Activated CD8-positive, alpha-beta T cell treated with anti-CD3 and anti-CD28 coated beads, Interleukin-2, amount 10 ng/mL, durations not matched to agents 7 days and 5 days (primary cell): ENCODE results near the gene SH3YL1. TPM values are rescaled to one million over a fixed set of nuclear protein-coding genes. Genes with fewer than 3 reads are reported as not detected.
A peak's percentile ranks its signal among the peaks of the same experiment; 100 is the strongest.

Source experiments
- ATAC-seq: fragments of 150-1000 bp; cut with Tn5 transposase; one replicate; pipeline ENCODE4 v1.10.0; 2021; ENCODE audit warnings: moderate library complexity
- CTCF ChIA-PET: fragments of 350-600 bp; sonication (Branson Sonifier 250); formaldehyde crosslinking; loops from one replicate; lab custom pipeline; 2021; ENCODE audit warnings: antibody characterized with exemption; lab: Charles Lee
- POLR2A ChIA-PET: fragments of 350-600 bp; sonication (Branson Sonifier 250); formaldehyde crosslinking; loops from one replicate; lab custom pipeline; 2021; ENCODE audit warnings: antibody characterized with exemption; lab: Charles Lee
- DNase-seq: peaks from one replicate; pipeline ENCODE4 v3.0.0-alpha.2; 2020
- H3K27ac Mint-ChIP-seq: one replicate; pipeline ENCODE4 v1.8.0; 2021; ENCODE audit warnings: mild to moderate bottlenecking, mixed read lengths
- H3K27me3 Mint-ChIP-seq: one replicate; pipeline ENCODE4 v1.8.0; 2021; ENCODE audit warnings: low read depth, mixed read lengths
- H3K36me3 Mint-ChIP-seq: one replicate; pipeline ENCODE4 v1.8.0; 2021; ENCODE audit warnings: low read depth, mixed read lengths
- H3K4me1 Mint-ChIP-seq: one replicate; pipeline ENCODE4 v1.8.0; 2021; ENCODE audit warnings: low read depth, mixed read lengths
- H3K4me3 Mint-ChIP-seq: one replicate; pipeline ENCODE4 v1.8.0; 2021; ENCODE audit warnings: mild to moderate bottlenecking, mixed read lengths
- H3K9me3 Mint-ChIP-seq: one replicate; pipeline ENCODE4 v1.8.0; 2022; ENCODE audit warnings: mixed read lengths; ENCODE audit not compliant: insufficient read depth
- total RNA-seq, 2 experiments: library from RNA; stranded (reverse); gene quantifications; one replicate each; pipeline ENCODE4 v1.2.3, GENCODE V29; 2021

The SH3YL1 gene
- 10 to 100 TPM; 10.9 to 13.2 TPM for total RNA-seq

GRCh38 chr2:263774-264492, at the start of gene SH3YL1:
TSS of gene SH3YL1 (minus strand) at chr2:264032. CDS start at chr2:263984, 48 bp downstream.
- Mint-ChIP-seq H3K9me3 (no peaks in the 10 kb centered on the region), H3K4me1 (peaks cover 34% of the 10 kb centered on the region), H3K4me3 (peak within 1 kb of the TSS; percentile 92), H3K36me3 (peaks cover 14% of the 10 kb centered on the region), H3K27me3 (no peaks in the 10 kb centered on the region), H3K27ac (peak within 1 kb of the TSS; percentile 95)
- DNase-seq (peak; percentile 64), ATAC-seq (peak; percentile 47)
- POLR2A ChIA-PET = interaction anchor here (1.1 kb wide), 1 partner anchor 50 kb away, joined by 3 read pairs; no protein-coding TSS in a partner anchor
- CTCF ChIA-PET = interaction anchor here (2.1 kb wide), 1 partner anchor 10 kb away, joined by 4 read pairs; no protein-coding TSS in a partner anchor

GRCh38 chr2:310994-311393, 47.2 kb upstream of the SH3YL1 start:
- ATAC-seq = no peak
- POLR2A ChIA-PET = no interaction called here
- CTCF ChIA-PET = no interaction called here

GRCh38 chr2:309954-310510, 46.2 kb upstream of the SH3YL1 start:
- H3K36me3 Mint-ChIP-seq = no peaks in the 10 kb centered on the region
- H3K4me1 Mint-ChIP-seq = no peaks in the 10 kb centered on the region
- ChIA-PET CTCF (interaction anchor here (1.1 kb wide), 1 partner anchor 16 kb away, joined by 3 read pairs; no protein-coding TSS in a partner anchor), POLR2A (no interaction called here)
- no peak overlapping the region for H3K27ac Mint-ChIP-seq
- H3K4me3 Mint-ChIP-seq = no peak overlapping the region
- no peaks in the 10 kb centered on the region for H3K9me3 Mint-ChIP-seq
- no peak for ATAC-seq
- DNase-seq = no peak
- H3K27me3 Mint-ChIP-seq = no peaks in the 10 kb centered on the region

More at GRCh38 chr2:310994-311393, 47.2 kb upstream of the SH3YL1 start:
- Mint-ChIP-seq H3K36me3 (no peaks in the 10 kb centered on the region), H3K9me3 (no peaks in the 10 kb centered on the region), H3K4me3 (no peak overlapping the region), H3K4me1 (no peaks in the 10 kb centered on the region), H3K27me3 (peaks cover under 1% of the 10 kb centered on the region), H3K27ac (no peak overlapping the region)
- no peak for DNase-seq

GRCh38 chr2:309148-309953, 45.5 kb upstream of the SH3YL1 start:
- Mint-ChIP-seq H3K9me3 (no peaks in the 10 kb centered on the region), H3K27me3 (no peaks in the 10 kb centered on the region), H3K4me3 (no peak overlapping the region), H3K4me1 (no peaks in the 10 kb centered on the region), H3K27ac (no peak overlapping the region), H3K36me3 (no peaks in the 10 kb centered on the region)
- no peak for ATAC-seq
- POLR2A ChIA-PET = no interaction called here
- CTCF ChIA-PET = interaction anchor here (1.1 kb wide), 1 partner anchor 16 kb away, joined by 3 read pairs; no protein-coding TSS in a partner anchor
- no peak for DNase-seq

- ChIA-PET POLR2A (no interaction called here), CTCF (no interaction called here)
- ATAC-seq = no peak
- no peak for DNase-seq
- H3K4me1 Mint-ChIP-seq = no peaks in the 10 kb centered on the region
- no peak overlapping the region for H3K27ac Mint-ChIP-seq
- no peaks in the 10 kb centered on the region for H3K36me3 Mint-ChIP-seq
- H3K4me3 Mint-ChIP-seq = no peak overlapping the region
- peaks cover 6% of the 10 kb centered on the region for H3K27me3 Mint-ChIP-seq
- no peaks in the 10 kb centered on the region for H3K9me3 Mint-ChIP-seq
These were observed 41.5 kb upstream of the SH3YL1 start for GRCh38 chr2:305366-305765.

- ChIA-PET POLR2A (no interaction called here), CTCF (no interaction called here)
- Mint-ChIP-seq H3K9me3 (no peaks in the 10 kb centered on the region), H3K4me3 (no peak overlapping the region), H3K27me3 (peaks cover 39% of the 10 kb centered on the region), H3K4me1 (no peaks in the 10 kb centered on the region), H3K27ac (no peak overlapping the region), H3K36me3 (no peaks in the 10 kb centered on the region)
- no peak for DNase-seq
- ATAC-seq = no peak
These were observed 32.5 kb upstream of the SH3YL1 start for GRCh38 chr2:296354-296753.

GRCh38 chr2:295090-295489, 31.3 kb upstream of the SH3YL1 start:
- no peaks in the 10 kb centered on the region for H3K9me3 Mint-ChIP-seq
- no peak overlapping the region for H3K27ac Mint-ChIP-seq

GRCh38 chr2:290090-290722, 26.4 kb upstream of the SH3YL1 start:
- Mint-ChIP-seq H3K27me3 (peaks cover 46% of the 10 kb centered on the region), H3K9me3 (no peaks in the 10 kb centered on the region), H3K27ac (no peak overlapping the region), H3K4me3 (peak overlapping the region; percentile 52), H3K36me3 (no peaks in the 10 kb centered on the region), H3K4me1 (peaks cover 9% of the 10 kb centered on the region)
- CTCF ChIA-PET = interaction anchor here (1.1 to 3.5 kb wide), 6 partner anchors 9 to 275 kb away, joined by 3 to 10 read pairs (median 4); no protein-coding TSS in a partner anchor
- POLR2A ChIA-PET = interaction anchor here (0.6 kb wide), 1 partner anchor 11 kb away, joined by 3 read pairs; no protein-coding TSS in a partner anchor
- DNase-seq (peak; percentile 50), ATAC-seq (peak; percentile 37)

More at GRCh38 chr2:295090-295489, 31.3 kb upstream of the SH3YL1 start:
- ATAC-seq (no peak), DNase-seq (no peak)
- Mint-ChIP-seq H3K4me1 (peaks cover under 1% of the 10 kb centered on the region), H3K4me3 (no peak overlapping the region), H3K27me3 (peaks cover 48% of the 10 kb centered on the region), H3K36me3 (no peaks in the 10 kb centered on the region)
- ChIA-PET CTCF (no interaction called here), POLR2A (no interaction called here)

GRCh38 chr2:289362-290089, 25.7 kb upstream of the SH3YL1 start:
- peaks cover 9% of the 10 kb centered on the region for H3K4me1 Mint-ChIP-seq
- ATAC-seq (peak; percentile 40), DNase-seq (no peak)
- POLR2A ChIA-PET = no interaction called here
- H3K4me3 Mint-ChIP-seq = peak overlapping the region; percentile 52
- no peaks in the 10 kb centered on the region for H3K36me3 Mint-ChIP-seq
- peaks cover 46% of the 10 kb centered on the region for H3K27me3 Mint-ChIP-seq
- no peak overlapping the region for H3K27ac Mint-ChIP-seq
- H3K9me3 Mint-ChIP-seq = no peaks in the 10 kb centered on the region
- CTCF ChIA-PET = interaction anchor here (1.1 to 3.5 kb wide), 5 partner anchors 8 to 274 kb away, joined by 3 to 10 read pairs (median 5); no protein-coding TSS in a partner anchor

- Mint-ChIP-seq H3K4me3 (peak overlapping the region; percentile 36), H3K36me3 (no peaks in the 10 kb centered on the region)
- POLR2A ChIA-PET = interaction anchor here (0.6 kb wide), 1 partner anchor 68 kb away, joined by 3 read pairs; no protein-coding TSS in a partner anchor
These were observed 25.0 kb upstream of the SH3YL1 start for GRCh38 chr2:288758-289361.

More at GRCh38 chr2:288758-289361, 25.0 kb upstream of the SH3YL1 start:
- Mint-ChIP-seq H3K4me1 (peaks cover 9% of the 10 kb centered on the region), H3K9me3 (no peaks in the 10 kb centered on the region), H3K27me3 (peaks cover 46% of the 10 kb centered on the region), H3K27ac (no peak overlapping the region)
- DNase-seq (no peak), ATAC-seq (no peak)
- CTCF ChIA-PET = interaction anchor here (3.5 kb wide), 1 partner anchor 273 kb away, joined by 10 read pairs; no protein-coding TSS in a partner anchor
